GM23338 (cell line): Measurements from ENCODE around the gene GPRC5B. TPM values are rescaled to one million over a fixed set of nuclear protein-coding genes. Genes with fewer than 3 reads are reported as not detected.

Experiments
- ATAC-seq: fragments of 200-7000 bp; cut with Tn5 transposase; 3 replicates; pipeline ENCODE4 v1.9.1; 2020
- DNase-seq: peaks from one replicate; pipeline ENCODE4 v3.0.0-alpha.2; 2015; ENCODE audit warnings: low spot score
- H2AFZ ChIP-seq: fragments of 200-600 bp; sonication (generic); 2 replicates; pipeline ENCODE4 v1.8.0; 2016; ENCODE audit warnings: antibody characterized with exemption, mild to moderate bottlenecking, moderate library complexity
- H3F3A ChIP-seq: fragments of 200-600 bp; sonication (generic); replicated peaks from 2 replicates; pipeline ENCODE4 v1.8.0; 2017; ENCODE audit warnings: antibody characterized with exemption, mixed run types, low read depth
- H3K27ac ChIP-seq: fragments of 200-600 bp; sonication (generic); 2 replicates; pipeline ENCODE4 v1.6.1; 2016; ENCODE audit warnings: low read depth
- H3K27me3 ChIP-seq: fragments of 200-600 bp; sonication (generic); 2 replicates; pipeline ENCODE4 v1.8.0; 2016; ENCODE audit warnings: mild to moderate bottlenecking, mixed run types, moderate library complexity; ENCODE audit not compliant: insufficient read depth
- H3K36me3 ChIP-seq: fragments of 200-600 bp; sonication (generic); 2 replicates; pipeline ENCODE4 v1.8.0; 2016; ENCODE audit warnings: mild to moderate bottlenecking; ENCODE audit not compliant: insufficient read depth
- H3K4me1 ChIP-seq: fragments of 200-600 bp; sonication (generic); 2 replicates; pipeline ENCODE4 v1.8.0; 2016; ENCODE audit warnings: mild to moderate bottlenecking, moderate library complexity; ENCODE audit not compliant: insufficient read depth
- H3K4me2 ChIP-seq: fragments of 200-600 bp; sonication (generic); 2 replicates; pipeline ENCODE4 v1.7.1; 2017; ENCODE audit warnings: mixed run types
- H3K4me3 ChIP-seq: fragments of 200-600 bp; sonication (generic); 2 replicates; pipeline ENCODE4 v1.6.1; 2016; ENCODE audit warnings: mixed run types
- H3K79me2 ChIP-seq: fragments of 200-600 bp; sonication (generic); replicated peaks from 2 replicates; pipeline ENCODE4 v1.8.0; 2017; ENCODE audit warnings: mild to moderate bottlenecking; ENCODE audit not compliant: insufficient read depth
- H3K9me2 ChIP-seq: fragments of 200-600 bp; sonication (generic); 2 replicates; pipeline ENCODE4 v1.8.0; 2017; ENCODE audit not compliant: insufficient read depth
- H4K20me1 ChIP-seq: fragments of 200-600 bp; sonication (generic); replicated peaks from 2 replicates; pipeline ENCODE4 v1.8.0; 2017; ENCODE audit warnings: mild to moderate bottlenecking; ENCODE audit not compliant: insufficient read depth
- H3K27ac Mint-ChIP-seq: 2 replicates; pipeline ENCODE4 v1.8.0; 2020; ENCODE audit warnings: inconsistent platforms, mild to moderate bottlenecking, moderate library complexity, mixed read lengths
- H3K27me3 Mint-ChIP-seq: 3 replicates; pipeline ENCODE4 v1.8.0; 2022; ENCODE audit warnings: low read depth, mild to moderate bottlenecking, moderate library complexity, mixed read lengths, inconsistent platforms; ENCODE audit not compliant: insufficient read depth, poor library complexity
- H3K36me3 Mint-ChIP-seq: 3 replicates; pipeline ENCODE4 v1.8.0; 2021; ENCODE audit warnings: low read depth, mild to moderate bottlenecking, inconsistent platforms, moderate library complexity, mixed read lengths
- H3K4me1 Mint-ChIP-seq: 3 replicates; pipeline ENCODE4 v1.8.0; 2020; ENCODE audit warnings: mild to moderate bottlenecking, inconsistent platforms, mixed read lengths
- H3K4me3 Mint-ChIP-seq: 3 replicates; pipeline ENCODE4 v1.8.0; 2021; ENCODE audit warnings: moderate library complexity, mild to moderate bottlenecking, inconsistent platforms, mixed read lengths
- H3K9me3 Mint-ChIP-seq: 3 replicates; pipeline ENCODE4 v1.8.0; 2020; ENCODE audit warnings: moderate library complexity, mild to moderate bottlenecking, inconsistent platforms, mixed read lengths
- CREB1 ChIP-seq: fragments of 250-450 bp; sonication (Bioruptor Pico); IDR thresholded peaks from 2 replicates; pipeline ENCODE4 v1.5.0; 2020; ENCODE audit warnings: low read depth, mild to moderate bottlenecking, moderate library complexity
- CTCF ChIP-seq, 2 experiments: fragments of 200-600 bp in 1 of 2; sonication (generic) in 1 of 2; conservative IDR thresholded peaks; 2 replicates each; pipeline versions ENCODE4 v1.5.1 to v1.6.1; 2016 to 2017; ENCODE audit warnings: antibody characterized with exemption in 2 of 2, low read depth in 2 of 2, mild to moderate bottlenecking in 2 of 2, moderate library complexity in 1 of 2
- EZH2 ChIP-seq: fragments of 200-600 bp; sonication (generic); IDR thresholded peaks from one replicate; pipeline ENCODE4 v1.8.0; 2017; ENCODE audit warnings: antibody characterized with exemption, mild to moderate bottlenecking, low read depth; ENCODE audit not compliant: unreplicated experiment
- EZH2phosphoT487 ChIP-seq: fragments of 200-600 bp; sonication (generic); IDR thresholded peaks from one replicate; pipeline ENCODE4 v1.8.1; 2018; ENCODE audit warnings: antibody characterized with exemption; ENCODE audit not compliant: unreplicated experiment
- JUNB ChIP-seq: IDR thresholded peaks from one replicate; pipeline ENCODE4 v1.6.1; 2016; ENCODE audit warnings: antibody characterized with exemption; ENCODE audit not compliant: unreplicated experiment
- POLR2AphosphoS5 ChIP-seq: IDR thresholded peaks from 2 replicates; pipeline ENCODE4 v1.6.1; 2016; ENCODE audit warnings: antibody characterized with exemption, low read depth
- REST ChIP-seq: IDR thresholded peaks from one replicate; pipeline ENCODE4 v1.6.1; 2018; ENCODE audit warnings: antibody characterized with exemption; ENCODE audit not compliant: unreplicated experiment
- STAT1 ChIP-seq: IDR thresholded peaks from one replicate; pipeline ENCODE4 v1.6.1; 2016; ENCODE audit warnings: antibody characterized with exemption; ENCODE audit not compliant: unreplicated experiment
- ZNF114 ChIP-seq: fragments of 250-450 bp; sonication (Bioruptor Pico); IDR thresholded peaks from 2 replicates; pipeline ENCODE4 v1.5.0; 2020; ENCODE audit warnings: mild to moderate bottlenecking, moderate library complexity
- ZNF331 ChIP-seq: fragments of 250-450 bp; sonication (Bioruptor Pico); IDR thresholded peaks from 2 replicates; pipeline ENCODE4 v1.5.0; 2020; ENCODE audit warnings: low read depth, mild to moderate bottlenecking, moderate library complexity
- ZNF462 ChIP-seq: fragments of 250-450 bp; sonication (Bioruptor Pico); IDR thresholded peaks from 2 replicates; pipeline ENCODE4 v1.5.0; 2020; ENCODE audit warnings: mild to moderate bottlenecking, moderate library complexity
- polyA plus RNA-seq: library from polyadenylated mRNA; unstranded; fragments of >200 nt; fragmentation: Nextera tagmentation; extraction: Ambion mirVana; gene quantifications from 2 replicates; pipeline ENCODE4 v1.2.1, GENCODE V29; 2016
- total RNA-seq: library from RNA; depleted of rRNA; stranded (reverse); fragments of >200 nt; shearing (Covaris generic); gene quantifications from 2 replicates; pipeline ENCODE4 v1.2.3, GENCODE V29; 2014

Gene GPRC5B
- total and polyA plus RNA-seq, 2 experiments from 2014 or later, result 70.9 to 82.5 TPM

- TF ChIP-seq ZNF462 (CRISPR knock-in tag), result no peak
Observed at GRCh38 chr16:19843371-19843770, 41.3 kb downstream of the GPRC5B start (continued).

- Histone ChIP-seq H3K27me3 (no peaks in the 10 kb centered on the region), H3K79me2 (no peaks in the 10 kb centered on the region), H3K9me2 (no peaks in the 10 kb centered on the region), H4K20me1 (no peaks in the 10 kb centered on the region), H2AFZ (no peak overlapping the region), H3K27ac (no peak overlapping the region), H3K4me1 (peaks cover 6% of the 10 kb centered on the region), H3K4me2 (no peak overlapping the region), H3K4me3 (no peak overlapping the region), H3K36me3 (no peaks in the 10 kb centered on the region), H3F3A (0 out of 2 replicates have a peak, but pooled peaks cover 3% of the 10 kb centered on the region)
- Mint-ChIP-seq H3K4me3 (no peak overlapping the region), H3K27me3 (no peaks in the 10 kb centered on the region), H3K27ac (no peak overlapping the region), H3K9me3 (no peaks in the 10 kb centered on the region), H3K36me3 (no peaks in the 10 kb centered on the region), H3K4me1 (peaks cover 9% of the 10 kb centered on the region)
- DNase-seq, result no peak
- no peak for ATAC-seq
- no peak for TF ChIP-seq ZNF331 (CRISPR knock-in tag)
- no peak for TF ChIP-seq REST
- no peak for TF ChIP-seq CTCF (conservative IDR thresholded peaks at IDR 0.05; ENCODE audit: low read depth in 2 of 2)
- TF ChIP-seq EZH2phosphoT487, result no peak
- TF ChIP-seq ZNF114 (CRISPR knock-in tag), result no peak
- TF ChIP-seq STAT1, result no peak
- no peak for TF ChIP-seq EZH2
- no peak for TF ChIP-seq CREB1
- no peak for TF ChIP-seq JUNB
- TF ChIP-seq POLR2AphosphoS5, result no peak
Observed at GRCh38 chr16:19842426-19843157, 42.1 kb downstream of the GPRC5B start.
